ENCODE data around the gene CTNNBIP1. TPM values are rescaled to one million over a fixed set of nuclear protein-coding genes. Genes with fewer than 3 reads are reported as not detected.

The CTNNBIP1 gene
- polyA plus RNA-seq, 1 donor (not counting 4 experiments of a cell fraction or from before 2014, with no cell fraction given), result 92.3 TPM

DNA sequence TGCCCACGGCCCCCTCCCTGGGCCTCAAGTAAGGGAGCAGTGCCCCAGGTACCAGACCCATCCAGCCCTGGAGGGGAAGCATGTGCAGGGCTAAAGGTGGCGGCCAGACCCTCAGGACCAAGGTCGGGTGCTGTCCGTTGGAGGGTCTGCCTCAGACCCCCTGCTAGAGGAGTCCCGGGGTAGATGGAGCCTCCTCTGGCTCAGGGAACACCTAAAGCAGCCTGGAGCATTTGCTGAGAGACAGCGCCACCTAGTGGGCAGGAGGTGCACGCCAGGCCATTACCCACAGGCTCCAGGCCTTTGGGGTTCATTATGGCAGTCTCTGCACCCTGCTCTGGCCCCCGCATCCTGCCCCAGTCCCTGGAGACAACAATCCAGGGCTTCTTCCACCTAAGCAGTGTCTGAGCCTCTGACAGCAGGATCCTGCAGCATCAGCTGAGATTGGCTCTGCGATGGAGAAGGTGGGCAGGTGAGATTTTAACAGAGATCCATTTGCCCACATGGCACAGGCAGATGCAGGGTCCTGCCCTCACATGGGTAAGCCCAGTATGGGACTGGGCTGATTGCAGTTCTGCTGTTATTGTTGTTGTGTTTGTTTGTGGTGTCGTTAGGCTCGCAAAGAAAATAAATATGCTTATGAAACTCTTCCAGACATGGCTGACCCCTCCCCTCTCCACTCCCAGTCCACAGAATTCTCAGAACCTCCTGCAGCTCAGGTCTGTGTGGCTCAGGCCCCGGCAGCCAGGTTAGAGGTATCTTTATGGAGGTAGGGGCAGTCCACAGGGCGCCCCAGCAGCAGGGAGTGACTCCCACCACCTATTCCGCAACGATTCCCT is 42.4 kb downstream of the CTNNBIP1 start:
- H3K9me3 ChIP-seq (ENCODE audit: control insufficient read depth, low read depth, low read length), result no peaks in the 10 kb centered on the region
- H3K4me3 ChIP-seq (ENCODE audit: control insufficient read depth in 2 of 3, extremely low read depth in 1 of 3, insufficient read depth in 2 of 3, low read depth in 1 of 3, low read length in 3 of 3), result no peak overlapping the region
- H3K79me2 ChIP-seq (ENCODE audit: control insufficient read depth, insufficient read depth, low read length), result peaks cover 2% of the 10 kb centered on the region
- DNase-seq (ENCODE audit: low read depth, low spot score) (no peak), FAIRE-seq (peak; percentile 87)
- H3K4me2 ChIP-seq (ENCODE audit: control insufficient read depth, extremely low read depth, insufficient read depth, low read depth, low read length), result no peak overlapping the region
- no peak for TF ChIP-seq EZH2 (IDR thresholded peaks at IDR 0.05; ENCODE audit: low read length)
- TF ChIP-seq, protein P1, sequence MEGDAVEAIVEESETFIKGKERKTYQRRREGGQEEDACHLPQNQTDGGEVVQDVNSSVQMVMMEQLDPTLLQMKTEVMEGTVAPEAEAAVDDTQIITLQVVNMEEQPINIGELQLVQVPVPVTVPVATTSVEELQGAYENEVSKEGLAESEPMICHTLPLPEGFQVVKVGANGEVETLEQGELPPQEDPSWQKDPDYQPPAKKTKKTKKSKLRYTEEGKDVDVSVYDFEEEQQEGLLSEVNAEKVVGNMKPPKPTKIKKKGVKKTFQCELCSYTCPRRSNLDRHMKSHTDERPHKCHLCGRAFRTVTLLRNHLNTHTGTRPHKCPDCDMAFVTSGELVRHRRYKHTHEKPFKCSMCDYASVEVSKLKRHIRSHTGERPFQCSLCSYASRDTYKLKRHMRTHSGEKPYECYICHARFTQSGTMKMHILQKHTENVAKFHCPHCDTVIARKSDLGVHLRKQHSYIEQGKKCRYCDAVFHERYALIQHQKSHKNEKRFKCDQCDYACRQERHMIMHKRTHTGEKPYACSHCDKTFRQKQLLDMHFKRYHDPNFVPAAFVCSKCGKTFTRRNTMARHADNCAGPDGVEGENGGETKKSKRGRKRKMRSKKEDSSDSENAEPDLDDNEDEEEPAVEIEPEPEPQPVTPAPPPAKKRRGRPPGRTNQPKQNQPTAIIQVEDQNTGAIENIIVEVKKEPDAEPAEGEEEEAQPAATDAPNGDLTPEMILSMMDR (optimal IDR thresholded peaks at IDR 0.05 in 1 of 3, IDR thresholded peaks at IDR 0.05 in 1 of 3, conservative IDR thresholded peaks at IDR 0.05 in 1 of 3; ENCODE audit: extremely low read depth in 1 of 3, insufficient read depth in 2 of 3, low read length in 3 of 3), result peak; percentile 97 to 98 (median 97)
- H4K20me1 ChIP-seq (ENCODE audit: control insufficient read depth, extremely low read depth, insufficient read depth, low read length), result no peaks in the 10 kb centered on the region
- peaks cover 21% of the 10 kb centered on the region for H3K4me1 ChIP-seq (ENCODE audit: control insufficient read depth, extremely low read depth, insufficient read depth, low read length)
- H3K9me1 ChIP-seq (ENCODE audit: control insufficient read depth, extremely low read depth, insufficient read depth, low read length), result no peaks in the 10 kb centered on the region
- no peak overlapping the region for H2AFZ ChIP-seq (ENCODE audit: control insufficient read depth, low read length)
- no peak overlapping the region for H3K9ac ChIP-seq (ENCODE audit: control insufficient read depth, extremely low read depth, insufficient read depth, low read length)
- dilution Hi-C loops (cut with MboI; ENCODE audit: extremely low pct_ligation_motif_present, low sequenced_read_pairs), result no loop called here
- H3K27ac ChIP-seq (ENCODE audit: control insufficient read depth, insufficient read depth, low read length), result no peak overlapping the region
- H3K27me3 ChIP-seq (ENCODE audit: control insufficient read depth, extremely low read depth, insufficient read depth, low read length), result no peaks in the 10 kb centered on the region
- H3K36me3 ChIP-seq (ENCODE audit: control insufficient read depth in 2 of 2, extremely low read depth in 1 of 2, insufficient read depth in 2 of 2, low read length in 2 of 2), result peaks cover 22 to 30% of the 10 kb centered on the region in 2 experiments

DNA sequence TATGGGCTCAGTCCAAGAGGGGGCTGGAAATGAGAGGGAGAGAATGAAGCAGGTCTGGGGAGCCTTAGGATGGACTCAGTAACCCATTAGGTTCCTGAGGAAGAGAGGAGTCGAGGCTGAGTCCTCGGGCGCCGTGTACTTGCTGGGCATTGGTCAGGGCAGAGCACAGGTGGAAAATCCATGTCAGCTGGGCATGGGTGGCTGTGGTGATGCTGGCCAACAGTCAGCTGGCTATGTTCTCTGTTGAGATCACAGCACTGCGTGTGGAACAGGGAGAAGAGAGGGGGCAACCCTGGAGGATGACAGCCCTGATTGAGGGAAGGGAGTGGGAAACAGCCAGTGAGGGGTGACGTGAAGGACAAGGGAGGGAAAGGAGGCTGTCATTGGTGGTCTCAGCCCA is 43.2 kb downstream of the CTNNBIP1 start:
- FAIRE-seq (no peak), DNase-seq (ENCODE audit: low read depth, low spot score) (no peak)
- Histone ChIP-seq H3K9ac (ENCODE audit: control insufficient read depth, extremely low read depth, insufficient read depth, low read length) (no peak overlapping the region), H3K4me2 (ENCODE audit: control insufficient read depth, extremely low read depth, insufficient read depth, low read depth, low read length) (no peak overlapping the region), H4K20me1 (ENCODE audit: control insufficient read depth, extremely low read depth, insufficient read depth, low read length) (no peaks in the 10 kb centered on the region), H3K36me3 (ENCODE audit: control insufficient read depth in 2 of 2, extremely low read depth in 1 of 2, insufficient read depth in 2 of 2, low read length in 2 of 2) (peaks cover 24 to 31% of the 10 kb centered on the region in 2 experiments), H3K79me2 (ENCODE audit: control insufficient read depth, insufficient read depth, low read length) (peaks cover 2% of the 10 kb centered on the region), H3K4me1 (ENCODE audit: control insufficient read depth, extremely low read depth, insufficient read depth, low read length) (peaks cover 15% of the 10 kb centered on the region), H3K4me3 (ENCODE audit: control insufficient read depth in 2 of 3, extremely low read depth in 1 of 3, insufficient read depth in 2 of 3, low read depth in 1 of 3, low read length in 3 of 3) (no peak overlapping the region), H3K9me1 (ENCODE audit: control insufficient read depth, extremely low read depth, insufficient read depth, low read length) (no peaks in the 10 kb centered on the region), H3K27ac (ENCODE audit: control insufficient read depth, insufficient read depth, low read length) (no peak overlapping the region), H3K27me3 (ENCODE audit: control insufficient read depth, extremely low read depth, insufficient read depth, low read length) (no peaks in the 10 kb centered on the region), H3K9me3 (ENCODE audit: control insufficient read depth, low read depth, low read length) (no peaks in the 10 kb centered on the region), H2AFZ (ENCODE audit: control insufficient read depth, low read length) (no peak overlapping the region)
- no peak for TF ChIP-seq EZH2 (IDR thresholded peaks at IDR 0.05; ENCODE audit: low read length)
- TF ChIP-seq, protein P1 (optimal IDR thresholded peaks at IDR 0.05 in 1 of 3, IDR thresholded peaks at IDR 0.05 in 1 of 3, conservative IDR thresholded peaks at IDR 0.05 in 1 of 3; ENCODE audit: extremely low read depth in 1 of 3, insufficient read depth in 2 of 3, low read length in 3 of 3), result no peak
- dilution Hi-C loops (cut with MboI; ENCODE audit: extremely low pct_ligation_motif_present, low sequenced_read_pairs), result no loop called here

All from keratinocyte (primary cell).